Measurements from ENCODE around the gene SHB. TPM values are rescaled to one million over a fixed set of nuclear protein-coding genes. Genes with fewer than 3 reads are reported as not detected.
"Not testable (repeated sequence)": the region's sequence is repeated elsewhere in the genome, so short reads cannot be mapped to it uniquely, and the experiment has no call there.

Gene SHB
- total and polyA plus RNA-seq, 5 donors: 14.5 to 38.9 (median 30.4) TPM

DNA sequence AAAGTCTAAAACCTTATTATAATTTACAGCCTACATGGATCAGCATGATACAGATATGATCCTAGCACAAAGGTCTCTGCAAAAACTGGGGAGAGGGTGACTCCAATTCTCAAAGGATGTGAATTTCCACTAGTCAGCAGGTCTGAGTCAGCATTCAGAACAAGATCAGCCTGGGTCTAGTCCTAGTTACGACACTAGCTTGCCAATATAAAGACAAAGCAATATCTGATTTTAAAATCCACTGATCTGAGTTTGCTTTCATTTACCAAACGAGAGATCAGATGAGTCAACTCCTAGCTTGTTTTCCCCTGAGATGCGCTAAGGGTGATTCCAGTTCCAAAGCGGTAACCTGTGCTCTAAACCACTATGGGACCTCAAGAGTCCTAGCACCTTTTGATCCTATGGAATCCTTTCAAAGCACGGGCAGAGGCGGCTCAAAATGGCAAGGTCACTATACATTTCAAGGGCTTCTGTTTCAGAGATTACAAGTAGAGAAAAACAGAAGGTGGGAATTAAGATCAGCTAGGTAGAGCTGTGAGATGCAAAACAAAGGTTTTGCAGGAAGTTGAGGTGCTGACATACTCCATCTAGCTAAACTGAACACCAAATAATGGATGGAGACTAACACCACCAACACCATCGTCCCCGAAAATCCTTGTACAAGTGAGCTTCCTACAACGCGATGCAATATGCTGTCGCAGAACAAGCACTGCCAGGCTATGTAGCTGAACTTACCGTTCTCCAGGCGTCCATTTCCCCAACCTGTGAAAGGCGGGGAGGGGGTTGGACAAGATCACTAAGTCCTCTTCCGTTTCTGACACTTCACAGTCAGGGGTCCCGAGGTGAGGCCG lies 166.0 kb downstream of the SHB start:
- intact Hi-C loops (cut with DNase I): loop anchor here in 1 of 4 donors (10.0 kb wide), 1 partner anchor 462 kb away; no protein-coding TSS in a partner anchor
- peak overlapping the region; percentile 90 for H3K27ac ChIP-seq (ENCODE audit: low read length)
- ATAC-seq (no peak), DNase-seq (no peak)
- no peaks in the 10 kb centered on the region for H3K9me3 ChIP-seq (ENCODE audit: control insufficient read depth, low read length)
- H3K4me3 ChIP-seq (ENCODE audit: low read length): peak overlapping the region; percentile 83
- peaks cover 2% of the 10 kb centered on the region for H3K4me1 ChIP-seq (ENCODE audit: control insufficient read depth, insufficient read depth, low read length)
- WGBS: 7% methylated on average over 17 of the region's 17 CpGs
- no peaks in the 10 kb centered on the region for H3K27me3 ChIP-seq (ENCODE audit: control insufficient read depth, insufficient read depth)

DNA sequence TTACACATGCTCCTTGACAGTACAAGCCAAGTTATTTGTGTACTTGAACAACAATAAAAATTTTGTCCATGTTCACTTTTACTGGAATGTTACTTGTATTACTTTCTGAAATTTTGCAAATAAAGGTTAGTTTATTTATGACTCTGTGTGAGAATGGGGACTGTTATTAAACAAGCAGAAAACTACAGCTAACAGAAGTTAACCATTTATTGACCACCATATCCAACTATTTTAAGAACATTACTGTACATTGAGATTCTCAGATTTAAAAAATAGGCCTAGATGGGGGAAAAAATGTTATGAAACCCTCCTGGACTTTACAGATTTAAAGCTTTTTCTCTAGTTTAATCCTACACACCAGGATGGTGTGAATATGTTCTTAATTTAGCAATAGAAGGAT lies 166.9 kb downstream of the SHB start:
- ATAC-seq (no peak), DNase-seq (no peak)
- no peaks in the 10 kb centered on the region for H3K9me3 ChIP-seq (ENCODE audit: control insufficient read depth, low read length)
- H3K4me1 ChIP-seq (ENCODE audit: control insufficient read depth, insufficient read depth, low read length): peaks cover 2% of the 10 kb centered on the region
- H3K4me3 ChIP-seq (ENCODE audit: low read length): no peak overlapping the region
- no peaks in the 10 kb centered on the region for H3K27me3 ChIP-seq (ENCODE audit: control insufficient read depth, insufficient read depth)
- H3K27ac ChIP-seq (ENCODE audit: low read length): no peak overlapping the region
- intact Hi-C loops (cut with DNase I): loop anchor here in 1 of 4 donors (10.0 kb wide), 1 partner anchor 463 kb away; no protein-coding TSS in a partner anchor

GRCh38 chr9:37899041-37899440 lies 170.0 kb downstream of the SHB start:
- no peaks in the 10 kb centered on the region for H3K27me3 ChIP-seq (ENCODE audit: control insufficient read depth, insufficient read depth)
- no peak overlapping the region for H3K4me3 ChIP-seq (ENCODE audit: low read length)
- H3K4me1 ChIP-seq (ENCODE audit: control insufficient read depth, insufficient read depth, low read length): peaks cover 2% of the 10 kb centered on the region
- no peaks in the 10 kb centered on the region for H3K9me3 ChIP-seq (ENCODE audit: control insufficient read depth, low read length)
- WGBS: 85% methylated on average over 2 of the region's 2 CpGs
- H3K27ac ChIP-seq (ENCODE audit: low read length): no peak overlapping the region
- intact Hi-C loops (cut with DNase I): no loop called here
- ATAC-seq: no peak
- no peak for DNase-seq

GRCh38 chr9:37897665-37898064 lies 171.4 kb downstream of the SHB start:
- intact Hi-C loops (cut with DNase I): no loop called here
- no peak overlapping the region for H3K4me3 ChIP-seq (ENCODE audit: low read length)
- DNase-seq: no peak
- no peak overlapping the region for H3K27ac ChIP-seq (ENCODE audit: low read length)
- no peaks in the 10 kb centered on the region for H3K27me3 ChIP-seq (ENCODE audit: control insufficient read depth, insufficient read depth)
- H3K4me1 ChIP-seq (ENCODE audit: control insufficient read depth, insufficient read depth, low read length): no peaks in the 10 kb centered on the region
- no peaks in the 10 kb centered on the region for H3K9me3 ChIP-seq (ENCODE audit: control insufficient read depth, low read length)
- 53% methylated on average over 2 of the region's 2 CpGs for WGBS
- no peak for ATAC-seq

DNA sequence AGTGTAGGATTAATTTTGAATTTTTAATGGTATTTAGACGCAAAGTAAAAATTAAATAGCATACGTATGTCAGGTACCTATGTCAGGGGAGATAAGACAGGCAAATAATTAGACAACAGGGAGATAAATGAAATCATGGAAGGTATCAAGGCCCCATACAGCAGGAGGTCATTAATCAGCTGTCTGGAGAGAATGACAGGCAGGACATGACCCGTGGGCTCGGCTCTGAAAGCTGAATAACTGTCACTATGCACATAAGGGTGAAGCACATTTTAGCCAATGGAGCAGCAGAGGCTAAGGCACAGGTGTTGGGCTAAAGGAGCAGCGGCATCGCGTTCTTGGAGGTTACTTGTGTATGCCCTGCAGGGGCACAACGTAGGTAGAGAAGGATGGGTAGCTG lies 177.0 kb downstream of the SHB start:
- Histone ChIP-seq H3K27ac (ENCODE audit: low read length) (no peak overlapping the region), H3K9me3 (ENCODE audit: control insufficient read depth, low read length) (no peaks in the 10 kb centered on the region), H3K27me3 (ENCODE audit: control insufficient read depth, insufficient read depth) (no peaks in the 10 kb centered on the region), H3K4me3 (ENCODE audit: low read length) (no peak overlapping the region), H3K4me1 (ENCODE audit: control insufficient read depth, insufficient read depth, low read length) (no peaks in the 10 kb centered on the region)
- 83% methylated on average over 8 of the region's 8 CpGs for WGBS
- no peak for ATAC-seq
- intact Hi-C loops (cut with DNase I): no loop called here
- no peak for DNase-seq

DNA sequence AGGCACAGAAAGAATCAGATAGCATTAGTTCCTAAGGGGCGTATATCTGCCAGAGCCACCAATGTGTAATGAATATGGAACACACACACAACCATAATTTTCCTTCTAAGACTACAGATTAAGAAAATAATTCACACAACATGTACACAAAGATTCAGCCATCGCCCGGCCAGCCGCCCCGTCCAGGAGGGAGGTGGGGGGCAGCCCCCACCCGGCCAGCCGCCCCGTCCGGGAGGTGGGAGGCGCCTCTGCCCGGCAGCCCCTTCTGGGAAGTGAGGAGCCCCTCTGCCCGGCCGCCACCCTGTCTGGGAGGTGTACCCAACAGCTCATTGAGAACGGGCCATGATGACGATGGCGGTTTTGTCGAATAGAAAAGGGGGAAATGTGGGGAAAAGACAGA lies 178.0 kb downstream of the SHB start:
- H3K4me3 ChIP-seq (ENCODE audit: low read length); intact Hi-C loops (cut with DNase I); H3K27ac ChIP-seq (ENCODE audit: low read length); DNase-seq; H3K4me1 ChIP-seq (ENCODE audit: control insufficient read depth, insufficient read depth, low read length); ATAC-seq; H3K27me3 ChIP-seq (ENCODE audit: control insufficient read depth, insufficient read depth); H3K9me3 ChIP-seq (ENCODE audit: control insufficient read depth, low read length): not testable (repeated sequence)
- WGBS: 96% methylated on average over 16 of the region's 17 CpGs

GRCh38 chr9:37889536-37889935 lies 179.5 kb downstream of the SHB start:
- intact Hi-C loops (cut with DNase I): no loop called here
- DNase-seq (no peak), ATAC-seq (no peak)
- Histone ChIP-seq H3K9me3 (ENCODE audit: control insufficient read depth, low read length) (no peaks in the 10 kb centered on the region), H3K4me3 (ENCODE audit: low read length) (no peak overlapping the region), H3K4me1 (ENCODE audit: control insufficient read depth, insufficient read depth, low read length) (no peaks in the 10 kb centered on the region), H3K27me3 (ENCODE audit: control insufficient read depth, insufficient read depth) (no peaks in the 10 kb centered on the region), H3K27ac (ENCODE audit: low read length) (no peak overlapping the region)

- H3K4me3 ChIP-seq (ENCODE audit: low read length); intact Hi-C loops (cut with DNase I); H3K9me3 ChIP-seq (ENCODE audit: control insufficient read depth, low read length); H3K27me3 ChIP-seq (ENCODE audit: control insufficient read depth, insufficient read depth); ATAC-seq; H3K4me1 ChIP-seq (ENCODE audit: control insufficient read depth, insufficient read depth, low read length); H3K27ac ChIP-seq (ENCODE audit: low read length): not testable (repeated sequence)
- peak in 1 of 3 donors; percentile 25 for DNase-seq
- WGBS: 80% methylated on average over 11 of the region's 11 CpGs
These were observed 180.9 kb downstream of the SHB start for GRCh38 chr9:37887977-37888583.

GRCh38 chr9:37880916-37881479 lies 188.0 kb downstream of the SHB start:
- ATAC-seq (no peak), DNase-seq (no peak)
- WGBS: 94% methylated on average over 2 of the region's 2 CpGs
- no peak overlapping the region for H3K4me3 ChIP-seq (ENCODE audit: low read length)
- no peaks in the 10 kb centered on the region for H3K9me3 ChIP-seq (ENCODE audit: control insufficient read depth, low read length)
- intact Hi-C loops (cut with DNase I): no loop called here
- no peak overlapping the region for H3K27ac ChIP-seq (ENCODE audit: low read length)
- no peaks in the 10 kb centered on the region for H3K4me1 ChIP-seq (ENCODE audit: control insufficient read depth, insufficient read depth, low read length)
- no peaks in the 10 kb centered on the region for H3K27me3 ChIP-seq (ENCODE audit: control insufficient read depth, insufficient read depth)

GRCh38 chr9:37876376-37876775 lies 192.7 kb downstream of the SHB start:
- DNase-seq (no peak), ATAC-seq (no peak)
- no peaks in the 10 kb centered on the region for H3K4me1 ChIP-seq (ENCODE audit: control insufficient read depth, insufficient read depth, low read length)
- H3K27me3 ChIP-seq (ENCODE audit: control insufficient read depth, insufficient read depth): no peaks in the 10 kb centered on the region
- H3K27ac ChIP-seq (ENCODE audit: low read length): no peak overlapping the region
- no peaks in the 10 kb centered on the region for H3K9me3 ChIP-seq (ENCODE audit: control insufficient read depth, low read length)
- intact Hi-C loops (cut with DNase I): no loop called here
- H3K4me3 ChIP-seq (ENCODE audit: low read length): no peak overlapping the region
- whole genome bisulfite sequencing: 88% methylated on average over 1 of the region's 1 CpG

GRCh38 chr9:37873955-37874354 lies 195.1 kb downstream of the SHB start:
- H3K9me3 ChIP-seq (ENCODE audit: control insufficient read depth, low read length): no peaks in the 10 kb centered on the region
- no peak overlapping the region for H3K4me3 ChIP-seq (ENCODE audit: low read length)
- no peaks in the 10 kb centered on the region for H3K4me1 ChIP-seq (ENCODE audit: control insufficient read depth, insufficient read depth, low read length)
- H3K27me3 ChIP-seq (ENCODE audit: control insufficient read depth, insufficient read depth): no peaks in the 10 kb centered on the region
- DNase-seq (no peak), ATAC-seq (no peak)
- WGBS: 97% methylated on average over 2 of the region's 2 CpGs
- no peak overlapping the region for H3K27ac ChIP-seq (ENCODE audit: low read length)
- intact Hi-C loops (cut with DNase I): no loop called here

Measured in right cardiac atrium (tissue), 5 donors.